SU-DHL-6 (cell line): Measurements from ENCODE around the gene NPAS3.

Source experiments
- CTCF ChIP-seq: fragments of 200-600 bp; sonication (generic); IDR thresholded peaks from one replicate; pipeline ENCODE4 v1.5.1; 2017; ENCODE audit warnings: antibody characterized with exemption, mild to moderate bottlenecking, low read length, moderate library complexity; ENCODE audit not compliant: insufficient read depth, poor library complexity, severe bottlenecking
- EZH2phosphoT487 ChIP-seq: fragments of 200-600 bp; sonication (generic), shearing (Covaris generic); conservative IDR thresholded peaks from 2 replicates; pipeline ENCODE4 v1.6.1; 2018; ENCODE audit warnings: mild to moderate bottlenecking, antibody characterized with exemption, low read length, moderate library complexity, mixed read lengths

- TF ChIP-seq CTCF (no peak), EZH2phosphoT487 (no peak)
Measured at GRCh38 chr14:33846100-33846824, 907.6 kb downstream of the NPAS3 start.
